GM19372 (cell line): ENCODE data around the gene GAS6.
"Not testable (repeated sequence)": the region's sequence is repeated elsewhere in the genome, so short reads cannot be mapped to it uniquely, and the experiment has no call there.

Experiments used
- ATAC-seq: cut with Tn5 transposase; IDR thresholded peaks from one replicate; pipeline ENCODE4 v1.9.1; 2021; ENCODE audit warnings: mild to moderate bottlenecking, low read depth, moderate library complexity; ENCODE audit not compliant: unreplicated experiment

Gene GAS6

GRCh38 chr13:113842336-113843062, 21.4 kb downstream of the GAS6 start:
- ATAC-seq = no peak

GRCh38 chr13:113841353-113841650, 22.6 kb downstream of the GAS6 start:
- no peak for ATAC-seq

GRCh38 chr13:113840541-113841352, 23.1 kb downstream of the GAS6 start:
- ATAC-seq = no peak

GRCh38 chr13:113839536-113840204, 24.2 kb downstream of the GAS6 start:
- no peak for ATAC-seq

GRCh38 chr13:113838711-113839201, 25.1 kb downstream of the GAS6 start:
- no peak for ATAC-seq

GRCh38 chr13:113837560-113838355, 26.1 kb downstream of the GAS6 start:
- ATAC-seq = no peak

- ATAC-seq = no peak
These were observed 26.9 kb downstream of the GAS6 start for GRCh38 chr13:113836768-113837559.

GRCh38 chr13:113835461-113836270, 28.2 kb downstream of the GAS6 start:
- no peak for ATAC-seq

- no peak for ATAC-seq
These were observed 29.2 kb downstream of the GAS6 start for GRCh38 chr13:113834496-113835200.

- ATAC-seq = not testable (repeated sequence)
These were observed 29.9 kb downstream of the GAS6 start for GRCh38 chr13:113834006-113834405.

- ATAC-seq = no peak
These were observed 30.6 kb downstream of the GAS6 start for GRCh38 chr13:113833111-113833830.

GRCh38 chr13:113832631-113833030, 31.2 kb downstream of the GAS6 start:
- no peak for ATAC-seq

GRCh38 chr13:113832205-113832604, 31.7 kb downstream of the GAS6 start:
- no peak for ATAC-seq

- ATAC-seq = no peak
These were observed 32.8 kb downstream of the GAS6 start for GRCh38 chr13:113831061-113831460.

- not testable (repeated sequence) for ATAC-seq
These were observed 33.4 kb downstream of the GAS6 start for GRCh38 chr13:113830426-113830950.

GRCh38 chr13:113828282-113828825, 35.5 kb downstream of the GAS6 start:
- no peak for ATAC-seq

- ATAC-seq = no peak
These were observed 36.9 kb downstream of the GAS6 start for GRCh38 chr13:113827021-113827420.
